SK-N-SH (cell line): ENCODE data around the gene AFP.

Experiments used
- EP300 ChIP-seq, 2 experiments: IDR thresholded peaks; 2 replicates each; pipeline versions ENCODE4 v1.4.0 to v1.6.1; 2012; ENCODE audit warnings: borderline replicate concordance in 1 of 2, low read depth in 1 of 2, low read length in 1 of 2
- EZH2phosphoT487 ChIP-seq: fragments of 200-600 bp; sonication (generic); IDR thresholded peaks from 2 replicates; pipeline ENCODE4 v1.6.1; 2017; ENCODE audit warnings: low read depth, mixed run types, mild to moderate bottlenecking, antibody characterized with exemption, moderate library complexity, borderline replicate concordance
- MEF2A ChIP-seq: IDR thresholded peaks from 2 replicates; pipeline ENCODE4 v1.4.0; 2012; ENCODE audit warnings: low read depth, borderline replicate concordance
- MXI1 ChIP-seq: IDR thresholded peaks from 2 replicates; pipeline ENCODE4 v1.6.1; 2012; ENCODE audit warnings: mild to moderate bottlenecking, low read depth, low read length, improper control_type of control experiment
- POLR2AphosphoS5 ChIP-seq: IDR thresholded peaks from 2 replicates; pipeline ENCODE4 v1.6.1; 2012; ENCODE audit warnings: low read depth, low read length
- RAD21 ChIP-seq: IDR thresholded peaks from 2 replicates; pipeline ENCODE4 v1.6.1; 2012; ENCODE audit warnings: mild to moderate bottlenecking, low read length
- SMC3 ChIP-seq: IDR thresholded peaks from 2 replicates; pipeline ENCODE4 v1.6.1; 2012; ENCODE audit warnings: low read depth, low read length, improper control_type of control experiment
- TF ChIP-seq, protein P1 (sequence below): fragments of 200-600 bp; sonication (generic); IDR thresholded peaks from 2 replicates; pipeline ENCODE4 v1.6.1; 2017; ENCODE audit warnings: antibody characterized with exemption, mild to moderate bottlenecking, moderate library complexity
- TF ChIP-seq, protein P2 (sequence below): IDR thresholded peaks from 2 replicates; pipeline ENCODE4 v1.6.1; 2012; ENCODE audit warnings: mild to moderate bottlenecking, low read depth, low read length, moderate library complexity
- TF ChIP-seq, protein P3 (sequence below): fragments of 150-350 bp; IDR thresholded peaks from 2 replicates; pipeline ENCODE4 v1.6.1; 2017; ENCODE audit warnings: antibody characterized with exemption, low read length, low read depth, borderline replicate concordance

DNA sequence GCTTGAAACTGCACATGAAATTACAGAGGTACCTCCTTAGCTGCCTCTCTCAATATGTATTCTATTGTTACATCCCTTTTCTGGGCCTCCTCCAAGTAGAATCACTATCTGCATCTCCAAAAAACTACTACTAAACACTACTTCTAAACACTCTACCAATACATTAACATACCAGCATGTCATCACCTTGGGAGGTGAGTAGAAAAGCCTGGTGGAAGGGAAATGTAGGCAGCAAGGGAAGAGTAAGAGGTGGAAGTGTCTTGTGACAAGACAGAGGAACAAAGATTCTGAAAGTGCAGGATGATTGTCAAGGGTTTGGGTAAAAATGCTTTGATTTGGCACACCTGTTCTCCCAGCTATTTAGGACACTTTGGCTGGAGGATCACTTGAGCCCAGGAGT, 49.1 kb downstream of the AFP start:
- TF ChIP-seq POLR2AphosphoS5 = no peak
- TF ChIP-seq, protein P1, sequence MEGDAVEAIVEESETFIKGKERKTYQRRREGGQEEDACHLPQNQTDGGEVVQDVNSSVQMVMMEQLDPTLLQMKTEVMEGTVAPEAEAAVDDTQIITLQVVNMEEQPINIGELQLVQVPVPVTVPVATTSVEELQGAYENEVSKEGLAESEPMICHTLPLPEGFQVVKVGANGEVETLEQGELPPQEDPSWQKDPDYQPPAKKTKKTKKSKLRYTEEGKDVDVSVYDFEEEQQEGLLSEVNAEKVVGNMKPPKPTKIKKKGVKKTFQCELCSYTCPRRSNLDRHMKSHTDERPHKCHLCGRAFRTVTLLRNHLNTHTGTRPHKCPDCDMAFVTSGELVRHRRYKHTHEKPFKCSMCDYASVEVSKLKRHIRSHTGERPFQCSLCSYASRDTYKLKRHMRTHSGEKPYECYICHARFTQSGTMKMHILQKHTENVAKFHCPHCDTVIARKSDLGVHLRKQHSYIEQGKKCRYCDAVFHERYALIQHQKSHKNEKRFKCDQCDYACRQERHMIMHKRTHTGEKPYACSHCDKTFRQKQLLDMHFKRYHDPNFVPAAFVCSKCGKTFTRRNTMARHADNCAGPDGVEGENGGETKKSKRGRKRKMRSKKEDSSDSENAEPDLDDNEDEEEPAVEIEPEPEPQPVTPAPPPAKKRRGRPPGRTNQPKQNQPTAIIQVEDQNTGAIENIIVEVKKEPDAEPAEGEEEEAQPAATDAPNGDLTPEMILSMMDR = no peak
- TF ChIP-seq EZH2phosphoT487 = no peak
- TF ChIP-seq, protein P2, sequence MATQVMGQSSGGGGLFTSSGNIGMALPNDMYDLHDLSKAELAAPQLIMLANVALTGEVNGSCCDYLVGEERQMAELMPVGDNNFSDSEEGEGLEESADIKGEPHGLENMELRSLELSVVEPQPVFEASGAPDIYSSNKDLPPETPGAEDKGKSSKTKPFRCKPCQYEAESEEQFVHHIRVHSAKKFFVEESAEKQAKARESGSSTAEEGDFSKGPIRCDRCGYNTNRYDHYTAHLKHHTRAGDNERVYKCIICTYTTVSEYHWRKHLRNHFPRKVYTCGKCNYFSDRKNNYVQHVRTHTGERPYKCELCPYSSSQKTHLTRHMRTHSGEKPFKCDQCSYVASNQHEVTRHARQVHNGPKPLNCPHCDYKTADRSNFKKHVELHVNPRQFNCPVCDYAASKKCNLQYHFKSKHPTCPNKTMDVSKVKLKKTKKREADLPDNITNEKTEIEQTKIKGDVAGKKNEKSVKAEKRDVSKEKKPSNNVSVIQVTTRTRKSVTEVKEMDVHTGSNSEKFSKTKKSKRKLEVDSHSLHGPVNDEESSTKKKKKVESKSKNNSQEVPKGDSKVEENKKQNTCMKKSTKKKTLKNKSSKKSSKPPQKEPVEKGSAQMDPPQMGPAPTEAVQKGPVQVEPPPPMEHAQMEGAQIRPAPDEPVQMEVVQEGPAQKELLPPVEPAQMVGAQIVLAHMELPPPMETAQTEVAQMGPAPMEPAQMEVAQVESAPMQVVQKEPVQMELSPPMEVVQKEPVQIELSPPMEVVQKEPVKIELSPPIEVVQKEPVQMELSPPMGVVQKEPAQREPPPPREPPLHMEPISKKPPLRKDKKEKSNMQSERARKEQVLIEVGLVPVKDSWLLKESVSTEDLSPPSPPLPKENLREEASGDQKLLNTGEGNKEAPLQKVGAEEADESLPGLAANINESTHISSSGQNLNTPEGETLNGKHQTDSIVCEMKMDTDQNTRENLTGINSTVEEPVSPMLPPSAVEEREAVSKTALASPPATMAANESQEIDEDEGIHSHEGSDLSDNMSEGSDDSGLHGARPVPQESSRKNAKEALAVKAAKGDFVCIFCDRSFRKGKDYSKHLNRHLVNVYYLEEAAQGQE = no peak
- TF ChIP-seq EP300 (IDR thresholded peaks at IDR 0.05; ENCODE audit: borderline replicate concordance in 1 of 2, low read depth in 1 of 2, low read length in 1 of 2) = no peak
- TF ChIP-seq, protein P3, sequence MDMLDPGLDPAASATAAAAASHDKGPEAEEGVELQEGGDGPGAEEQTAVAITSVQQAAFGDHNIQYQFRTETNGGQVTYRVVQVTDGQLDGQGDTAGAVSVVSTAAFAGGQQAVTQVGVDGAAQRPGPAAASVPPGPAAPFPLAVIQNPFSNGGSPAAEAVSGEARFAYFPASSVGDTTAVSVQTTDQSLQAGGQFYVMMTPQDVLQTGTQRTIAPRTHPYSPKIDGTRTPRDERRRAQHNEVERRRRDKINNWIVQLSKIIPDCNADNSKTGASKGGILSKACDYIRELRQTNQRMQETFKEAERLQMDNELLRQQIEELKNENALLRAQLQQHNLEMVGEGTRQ = no peak
- no peak for TF ChIP-seq MXI1
- TF ChIP-seq SMC3 = no peak
- TF ChIP-seq MEF2A = no peak
- TF ChIP-seq RAD21 = no peak
